ENCODE data around the gene SAMD4B. TPM values are rescaled to one million over a fixed set of nuclear protein-coding genes. Genes with fewer than 3 reads are reported as not detected.

Gene SAMD4B
- total RNA-seq, 1 experiment from 2014 or later = 164 TPM

DNA sequence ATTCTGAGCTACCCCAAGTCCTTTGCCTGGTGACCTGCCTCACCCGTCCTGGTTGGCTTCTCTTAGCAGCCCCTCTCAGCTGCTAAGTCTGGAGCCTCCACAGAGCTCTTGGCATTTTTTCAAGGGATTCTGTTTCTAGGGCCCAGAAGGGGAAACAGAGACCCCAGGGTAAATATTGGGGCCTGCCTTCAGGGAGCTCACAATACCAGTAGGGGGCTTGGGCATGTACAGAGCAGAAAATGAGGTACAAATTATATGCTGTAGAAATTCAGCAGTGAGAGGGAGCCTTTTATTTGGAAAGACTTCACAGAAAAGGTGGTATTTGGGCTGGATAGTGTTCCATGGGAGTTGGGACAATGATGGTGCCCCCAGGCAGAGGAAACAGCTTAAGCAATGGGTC is 3.7 kb downstream of the SAMD4B start:
- no peak for TF ChIP-seq ATF1 (CRISPR knock-in tag; IDR thresholded peaks at IDR 0.05)
- no peak for TF ChIP-seq OVOL2 (CRISPR knock-in tag; IDR thresholded peaks at IDR 0.05; ENCODE audit: borderline replicate concordance)
- TF ChIP-seq, protein P1, sequence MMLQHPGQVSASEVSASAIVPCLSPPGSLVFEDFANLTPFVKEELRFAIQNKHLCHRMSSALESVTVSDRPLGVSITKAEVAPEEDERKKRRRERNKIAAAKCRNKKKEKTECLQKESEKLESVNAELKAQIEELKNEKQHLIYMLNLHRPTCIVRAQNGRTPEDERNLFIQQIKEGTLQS (CRISPR knock-in tag; conservative IDR thresholded peaks at IDR 0.05) = no peak
- no peak for TF ChIP-seq ZNF416 (CRISPR knock-in tag; IDR thresholded peaks at IDR 0.05)
- no peak for TF ChIP-seq JAZF1 (CRISPR knock-in tag; IDR thresholded peaks at IDR 0.05)
- TF ChIP-seq ZBTB21 (CRISPR knock-in tag; IDR thresholded peaks at IDR 0.05; ENCODE audit: borderline replicate concordance) = no peak
- TF ChIP-seq TCF7 (CRISPR knock-in tag; IDR thresholded peaks at IDR 0.05; ENCODE audit: low read depth) = no peak
- TF ChIP-seq, protein P2, sequence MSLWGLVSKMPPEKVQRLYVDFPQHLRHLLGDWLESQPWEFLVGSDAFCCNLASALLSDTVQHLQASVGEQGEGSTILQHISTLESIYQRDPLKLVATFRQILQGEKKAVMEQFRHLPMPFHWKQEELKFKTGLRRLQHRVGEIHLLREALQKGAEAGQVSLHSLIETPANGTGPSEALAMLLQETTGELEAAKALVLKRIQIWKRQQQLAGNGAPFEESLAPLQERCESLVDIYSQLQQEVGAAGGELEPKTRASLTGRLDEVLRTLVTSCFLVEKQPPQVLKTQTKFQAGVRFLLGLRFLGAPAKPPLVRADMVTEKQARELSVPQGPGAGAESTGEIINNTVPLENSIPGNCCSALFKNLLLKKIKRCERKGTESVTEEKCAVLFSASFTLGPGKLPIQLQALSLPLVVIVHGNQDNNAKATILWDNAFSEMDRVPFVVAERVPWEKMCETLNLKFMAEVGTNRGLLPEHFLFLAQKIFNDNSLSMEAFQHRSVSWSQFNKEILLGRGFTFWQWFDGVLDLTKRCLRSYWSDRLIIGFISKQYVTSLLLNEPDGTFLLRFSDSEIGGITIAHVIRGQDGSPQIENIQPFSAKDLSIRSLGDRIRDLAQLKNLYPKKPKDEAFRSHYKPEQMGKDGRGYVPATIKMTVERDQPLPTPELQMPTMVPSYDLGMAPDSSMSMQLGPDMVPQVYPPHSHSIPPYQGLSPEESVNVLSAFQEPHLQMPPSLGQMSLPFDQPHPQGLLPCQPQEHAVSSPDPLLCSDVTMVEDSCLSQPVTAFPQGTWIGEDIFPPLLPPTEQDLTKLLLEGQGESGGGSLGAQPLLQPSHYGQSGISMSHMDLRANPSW (CRISPR knock-in tag; conservative IDR thresholded peaks at IDR 0.05; ENCODE audit: low read depth) = no peak
- TF ChIP-seq, protein P3, sequence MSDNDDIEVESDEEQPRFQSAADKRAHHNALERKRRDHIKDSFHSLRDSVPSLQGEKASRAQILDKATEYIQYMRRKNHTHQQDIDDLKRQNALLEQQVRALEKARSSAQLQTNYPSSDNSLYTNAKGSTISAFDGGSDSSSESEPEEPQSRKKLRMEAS (CRISPR knock-in tag; IDR thresholded peaks at IDR 0.05) = no peak
- no peak for TF ChIP-seq KAT7 (CRISPR knock-in tag; IDR thresholded peaks at IDR 0.05; ENCODE audit: borderline replicate concordance)
- no peak for TF ChIP-seq ESRRA (CRISPR knock-in tag; IDR thresholded peaks at IDR 0.05; ENCODE audit: borderline replicate concordance)
- no peak for TF ChIP-seq CREB1 (CRISPR knock-in tag; IDR thresholded peaks at IDR 0.05)
- no peak for TF ChIP-seq SP1 (CRISPR knock-in tag; conservative IDR thresholded peaks at IDR 0.05)
- no peak for TF ChIP-seq NR1H2 (CRISPR knock-in tag; IDR thresholded peaks at IDR 0.05)
- TF ChIP-seq, protein P4, sequence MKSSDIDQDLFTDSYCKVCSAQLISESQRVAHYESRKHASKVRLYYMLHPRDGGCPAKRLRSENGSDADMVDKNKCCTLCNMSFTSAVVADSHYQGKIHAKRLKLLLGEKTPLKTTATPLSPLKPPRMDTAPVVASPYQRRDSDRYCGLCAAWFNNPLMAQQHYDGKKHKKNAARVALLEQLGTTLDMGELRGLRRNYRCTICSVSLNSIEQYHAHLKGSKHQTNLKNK (CRISPR knock-in tag; IDR thresholded peaks at IDR 0.05) = no peak
- TF ChIP-seq, protein P5, sequence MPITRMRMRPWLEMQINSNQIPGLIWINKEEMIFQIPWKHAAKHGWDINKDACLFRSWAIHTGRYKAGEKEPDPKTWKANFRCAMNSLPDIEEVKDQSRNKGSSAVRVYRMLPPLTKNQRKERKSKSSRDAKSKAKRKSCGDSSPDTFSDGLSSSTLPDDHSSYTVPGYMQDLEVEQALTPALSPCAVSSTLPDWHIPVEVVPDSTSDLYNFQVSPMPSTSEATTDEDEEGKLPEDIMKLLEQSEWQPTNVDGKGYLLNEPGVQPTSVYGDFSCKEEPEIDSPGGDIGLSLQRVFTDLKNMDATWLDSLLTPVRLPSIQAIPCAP (CRISPR knock-in tag; IDR thresholded peaks at IDR 0.05) = no peak
- no peak for TF ChIP-seq RELA (CRISPR knock-in tag; IDR thresholded peaks at IDR 0.05; ENCODE audit: borderline replicate concordance)
- TF ChIP-seq, protein P6, sequence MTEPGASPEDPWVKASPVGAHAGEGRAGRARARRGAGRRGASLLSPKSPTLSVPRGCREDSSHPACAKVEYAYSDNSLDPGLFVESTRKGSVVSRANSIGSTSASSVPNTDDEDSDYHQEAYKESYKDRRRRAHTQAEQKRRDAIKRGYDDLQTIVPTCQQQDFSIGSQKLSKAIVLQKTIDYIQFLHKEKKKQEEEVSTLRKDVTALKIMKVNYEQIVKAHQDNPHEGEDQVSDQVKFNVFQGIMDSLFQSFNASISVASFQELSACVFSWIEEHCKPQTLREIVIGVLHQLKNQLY (CRISPR knock-in tag; IDR thresholded peaks at IDR 0.05) = no peak
- Mint-ChIP-seq H3K4me3 (no peak overlapping the region), H3K4me1 (peaks cover 20% of the 10 kb centered on the region), H3K36me3 (peaks cover 15% of the 10 kb centered on the region), H3K27me3 (ENCODE audit: low read depth) (peaks cover 4% of the 10 kb centered on the region; the same call in 1 of the 2 replicates), H3K9me3 (no peaks in the 10 kb centered on the region), H3K27ac (no peak overlapping the region)
- ChIA-PET POLR2A (no interaction called here), CTCF (interaction anchor here (0.5 to 1.5 kb wide), 6 partner anchors 18 to 1074 kb away, joined by 3 to 6 read pairs (median 4); partner anchors contain the start of gene RPS16)
- ATAC-seq (no peak), DNase-seq (ENCODE audit: low spot score) (no peak)

DNA sequence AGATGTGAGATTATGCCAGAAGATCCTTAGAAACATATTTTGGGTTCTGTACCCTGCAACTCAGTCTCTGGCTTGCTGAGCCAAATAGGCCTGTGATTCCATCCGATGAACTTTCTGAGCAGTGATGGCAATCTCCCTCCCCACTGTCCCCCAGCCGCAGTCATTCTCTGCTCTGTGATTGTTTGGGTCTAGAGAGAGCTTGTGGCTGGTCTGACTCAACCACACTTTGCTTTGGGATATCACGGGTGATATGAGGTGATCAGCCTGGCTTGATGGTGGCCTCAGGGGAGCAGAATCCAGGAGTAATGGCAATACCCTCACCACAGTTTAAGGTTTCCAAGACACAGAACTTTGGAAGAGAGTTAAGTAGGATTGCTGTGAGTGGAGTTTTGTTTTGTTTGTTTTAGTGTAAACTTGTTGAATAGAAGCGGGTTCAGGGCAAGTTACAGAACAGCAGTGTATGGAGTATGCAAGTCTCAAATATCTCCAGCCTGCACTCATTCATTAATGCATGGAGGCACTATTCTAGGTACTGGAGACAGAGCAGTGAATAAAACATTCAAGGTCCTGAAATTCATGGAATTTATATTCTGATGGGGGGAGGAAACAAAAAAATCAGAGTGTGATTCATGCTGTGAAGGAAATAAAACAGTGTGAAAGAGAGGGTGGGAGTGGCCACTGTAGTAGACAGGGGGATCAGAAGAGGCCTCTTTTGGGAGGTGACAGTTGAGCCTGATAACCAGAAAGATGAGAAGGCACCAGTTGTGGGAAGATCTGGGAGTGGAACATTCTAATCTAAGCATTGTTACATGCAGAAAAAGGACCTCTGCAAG is 5.3 kb downstream of the SAMD4B start:
- Mint-ChIP-seq H3K36me3 (peaks cover 26% of the 10 kb centered on the region), H3K9me3 (no peaks in the 10 kb centered on the region), H3K4me1 (peaks cover 18% of the 10 kb centered on the region), H3K27ac (no peak overlapping the region), H3K4me3 (no peak overlapping the region), H3K27me3 (ENCODE audit: low read depth) (peaks cover 4% of the 10 kb centered on the region; the same call in 1 of the 2 replicates)
- no peak for DNase-seq (ENCODE audit: low spot score)
- ChIA-PET POLR2A (no interaction called here), CTCF (no interaction called here)
- no peak for ATAC-seq
- TF ChIP-seq, protein P7, sequence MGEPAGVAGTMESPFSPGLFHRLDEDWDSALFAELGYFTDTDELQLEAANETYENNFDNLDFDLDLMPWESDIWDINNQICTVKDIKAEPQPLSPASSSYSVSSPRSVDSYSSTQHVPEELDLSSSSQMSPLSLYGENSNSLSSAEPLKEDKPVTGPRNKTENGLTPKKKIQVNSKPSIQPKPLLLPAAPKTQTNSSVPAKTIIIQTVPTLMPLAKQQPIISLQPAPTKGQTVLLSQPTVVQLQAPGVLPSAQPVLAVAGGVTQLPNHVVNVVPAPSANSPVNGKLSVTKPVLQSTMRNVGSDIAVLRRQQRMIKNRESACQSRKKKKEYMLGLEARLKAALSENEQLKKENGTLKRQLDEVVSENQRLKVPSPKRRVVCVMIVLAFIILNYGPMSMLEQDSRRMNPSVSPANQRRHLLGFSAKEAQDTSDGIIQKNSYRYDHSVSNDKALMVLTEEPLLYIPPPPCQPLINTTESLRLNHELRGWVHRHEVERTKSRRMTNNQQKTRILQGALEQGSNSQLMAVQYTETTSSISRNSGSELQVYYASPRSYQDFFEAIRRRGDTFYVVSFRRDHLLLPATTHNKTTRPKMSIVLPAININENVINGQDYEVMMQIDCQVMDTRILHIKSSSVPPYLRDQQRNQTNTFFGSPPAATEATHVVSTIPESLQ (CRISPR knock-in tag; IDR thresholded peaks at IDR 0.05) = no peak
- TF ChIP-seq MXD4 (CRISPR knock-in tag; IDR thresholded peaks at IDR 0.05; ENCODE audit: borderline replicate concordance) (no peak), ESRRA (CRISPR knock-in tag; IDR thresholded peaks at IDR 0.05; ENCODE audit: borderline replicate concordance) (no peak)
- TF ChIP-seq, protein P8, sequence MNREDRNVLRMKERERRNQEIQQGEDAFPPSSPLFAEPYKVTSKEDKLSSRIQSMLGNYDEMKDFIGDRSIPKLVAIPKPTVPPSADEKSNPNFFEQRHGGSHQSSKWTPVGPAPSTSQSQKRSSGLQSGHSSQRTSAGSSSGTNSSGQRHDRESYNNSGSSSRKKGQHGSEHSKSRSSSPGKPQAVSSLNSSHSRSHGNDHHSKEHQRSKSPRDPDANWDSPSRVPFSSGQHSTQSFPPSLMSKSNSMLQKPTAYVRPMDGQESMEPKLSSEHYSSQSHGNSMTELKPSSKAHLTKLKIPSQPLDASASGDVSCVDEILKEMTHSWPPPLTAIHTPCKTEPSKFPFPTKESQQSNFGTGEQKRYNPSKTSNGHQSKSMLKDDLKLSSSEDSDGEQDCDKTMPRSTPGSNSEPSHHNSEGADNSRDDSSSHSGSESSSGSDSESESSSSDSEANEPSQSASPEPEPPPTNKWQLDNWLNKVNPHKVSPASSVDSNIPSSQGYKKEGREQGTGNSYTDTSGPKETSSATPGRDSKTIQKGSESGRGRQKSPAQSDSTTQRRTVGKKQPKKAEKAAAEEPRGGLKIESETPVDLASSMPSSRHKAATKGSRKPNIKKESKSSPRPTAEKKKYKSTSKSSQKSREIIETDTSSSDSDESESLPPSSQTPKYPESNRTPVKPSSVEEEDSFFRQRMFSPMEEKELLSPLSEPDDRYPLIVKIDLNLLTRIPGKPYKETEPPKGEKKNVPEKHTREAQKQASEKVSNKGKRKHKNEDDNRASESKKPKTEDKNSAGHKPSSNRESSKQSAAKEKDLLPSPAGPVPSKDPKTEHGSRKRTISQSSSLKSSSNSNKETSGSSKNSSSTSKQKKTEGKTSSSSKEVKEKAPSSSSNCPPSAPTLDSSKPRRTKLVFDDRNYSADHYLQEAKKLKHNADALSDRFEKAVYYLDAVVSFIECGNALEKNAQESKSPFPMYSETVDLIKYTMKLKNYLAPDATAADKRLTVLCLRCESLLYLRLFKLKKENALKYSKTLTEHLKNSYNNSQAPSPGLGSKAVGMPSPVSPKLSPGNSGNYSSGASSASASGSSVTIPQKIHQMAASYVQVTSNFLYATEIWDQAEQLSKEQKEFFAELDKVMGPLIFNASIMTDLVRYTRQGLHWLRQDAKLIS (CRISPR knock-in tag; IDR thresholded peaks at IDR 0.05; ENCODE audit: borderline replicate concordance) = no peak

Data from WTC11 (cell line).